Measurements from ENCODE around the gene XKR8. TPM values are rescaled to one million over a fixed set of nuclear protein-coding genes. Genes with fewer than 3 reads are reported as not detected.

XKR8 gene
- total and polyA plus RNA-seq, 2 of the 4 experiments (the other 2 are of a cell fraction) = 1.1 to 10.7 TPM

DNA sequence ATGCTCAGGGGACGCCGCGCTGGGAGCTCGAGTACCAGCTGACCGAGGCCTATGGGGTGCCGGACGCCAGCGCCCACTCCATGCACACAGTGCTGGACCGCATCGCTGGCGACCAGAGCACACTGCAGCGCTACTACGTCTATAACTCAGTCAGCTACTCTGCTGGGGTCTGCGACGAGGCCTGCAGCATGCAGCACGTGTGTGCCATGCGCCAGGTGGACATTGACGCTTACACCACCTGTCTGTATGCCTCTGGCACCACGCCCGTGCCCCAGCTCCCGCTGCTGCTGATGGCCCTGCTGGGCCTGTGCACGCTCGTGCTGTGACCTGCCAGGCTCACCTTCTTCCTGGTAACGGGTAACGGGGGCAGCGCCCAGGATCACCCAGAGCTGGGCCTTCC is 1.3 kb upstream of the XKR8 start:
- Histone ChIP-seq H2AK9ac (replicated peaks; ENCODE audit: low read depth, low read length, poor library complexity) (no peak overlapping the region), H3K23ac (ENCODE audit: low read depth, low read length) (no peak overlapping the region), H2AK5ac (ENCODE audit: low read depth, low read length) (peak overlapping the region; percentile 35; the same call in 1 of the 2 replicates), H3K56ac (ENCODE audit: extremely low read depth, insufficient read depth, low read length) (no peak overlapping the region), H3K27me3 (ENCODE audit: control insufficient read depth, insufficient read depth, low read length) (peaks cover 13% of the 10 kb centered on the region), H3K36me3 (ENCODE audit: control insufficient read depth, insufficient read depth, low read length) (peaks cover 3% of the 10 kb centered on the region; the same call in 1 of the 2 replicates), H3K18ac (ENCODE audit: low read depth, low read length) (no peak overlapping the region), H3K79me1 (ENCODE audit: low read depth in 1 of 2, low read length in 2 of 2) (peaks cover 13 to 32% of the 10 kb centered on the region in 2 experiments), H2AFZ (replicated peaks; ENCODE audit: low read length, poor library complexity) (no peak overlapping the region), H2BK5ac (ENCODE audit: low read depth, low read length, poor library complexity, severe bottlenecking) (no peak overlapping the region), H4K91ac (ENCODE audit: insufficient read depth, low read depth, low read length) (no peak overlapping the region), H4K8ac (ENCODE audit: low read depth in 2 of 2, low read length in 2 of 2) (peak overlapping the region in 1 of 2 experiments; percentile 17; a peak in 1 of 4 replicates), H2BK120ac (ENCODE audit: low read depth, low read length) (no peak overlapping the region), H3K4me2 (ENCODE audit: low read depth, low read length) (no peak overlapping the region), H4K5ac (ENCODE audit: low read depth, low read length) (no peak overlapping the region), H3K27ac (ENCODE audit: insufficient read depth, low read length) (no peak overlapping the region), H2BK20ac (ENCODE audit: low read depth, low read length) (no peak overlapping the region), H3K4ac (ENCODE audit: low read depth, low read length) (no peak overlapping the region), H2BK15ac (ENCODE audit: low read depth, low read length) (no peak overlapping the region), H3K14ac (replicated peaks; ENCODE audit: low read depth, low read length) (no peak overlapping the region), H3K9ac (ENCODE audit: low read depth, low read length) (no peak overlapping the region), H4K20me1 (ENCODE audit: insufficient read depth, low read length) (no peaks in the 10 kb centered on the region; the same call in 1 of the 2 replicates), H3K9me1 (ENCODE audit: insufficient read depth, low read length) (peaks cover 23% of the 10 kb centered on the region), H3K4me3 (ENCODE audit: insufficient read depth, low read depth, low read length) (no peak overlapping the region), H3K4me1 (ENCODE audit: control insufficient read depth, insufficient read depth, low read length) (peaks cover 14% of the 10 kb centered on the region), H3K9me3 (ENCODE audit: control insufficient read depth, insufficient read depth, low read length) (no peaks in the 10 kb centered on the region)
- in situ Hi-C loops (cut with MboI; ENCODE audit: low sequenced_read_pairs) = no loop called here
- TF ChIP-seq CEBPB (IDR thresholded peaks at IDR 0.05; ENCODE audit: low read depth, low read length) = no peak
- TF ChIP-seq, protein P1, sequence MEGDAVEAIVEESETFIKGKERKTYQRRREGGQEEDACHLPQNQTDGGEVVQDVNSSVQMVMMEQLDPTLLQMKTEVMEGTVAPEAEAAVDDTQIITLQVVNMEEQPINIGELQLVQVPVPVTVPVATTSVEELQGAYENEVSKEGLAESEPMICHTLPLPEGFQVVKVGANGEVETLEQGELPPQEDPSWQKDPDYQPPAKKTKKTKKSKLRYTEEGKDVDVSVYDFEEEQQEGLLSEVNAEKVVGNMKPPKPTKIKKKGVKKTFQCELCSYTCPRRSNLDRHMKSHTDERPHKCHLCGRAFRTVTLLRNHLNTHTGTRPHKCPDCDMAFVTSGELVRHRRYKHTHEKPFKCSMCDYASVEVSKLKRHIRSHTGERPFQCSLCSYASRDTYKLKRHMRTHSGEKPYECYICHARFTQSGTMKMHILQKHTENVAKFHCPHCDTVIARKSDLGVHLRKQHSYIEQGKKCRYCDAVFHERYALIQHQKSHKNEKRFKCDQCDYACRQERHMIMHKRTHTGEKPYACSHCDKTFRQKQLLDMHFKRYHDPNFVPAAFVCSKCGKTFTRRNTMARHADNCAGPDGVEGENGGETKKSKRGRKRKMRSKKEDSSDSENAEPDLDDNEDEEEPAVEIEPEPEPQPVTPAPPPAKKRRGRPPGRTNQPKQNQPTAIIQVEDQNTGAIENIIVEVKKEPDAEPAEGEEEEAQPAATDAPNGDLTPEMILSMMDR (conservative IDR thresholded peaks at IDR 0.05; ENCODE audit: low read depth, low read length) = no peak
- TF ChIP-seq SMC3 (IDR thresholded peaks at IDR 0.05; ENCODE audit: low read depth, low read length) = no peak
- no peak for TF ChIP-seq RAD21 (IDR thresholded peaks at IDR 0.05; ENCODE audit: low read length)
- no peak for TF ChIP-seq NFE2L2 (IDR thresholded peaks at IDR 0.05; ENCODE audit: low read depth, low read length)
- TF ChIP-seq MAZ (IDR thresholded peaks at IDR 0.05; ENCODE audit: borderline replicate concordance, low read depth, low read length) = no peak
- no peak for TF ChIP-seq MXI1 (IDR thresholded peaks at IDR 0.05; ENCODE audit: borderline replicate concordance, low read depth, low read length)
- TF ChIP-seq RCOR1 (IDR thresholded peaks at IDR 0.05; ENCODE audit: insufficient replicate concordance, low read length) = no peak
- TF ChIP-seq MAFK (IDR thresholded peaks at IDR 0.05; ENCODE audit: low read depth, low read length) = no peak
- TF ChIP-seq, protein P2, sequence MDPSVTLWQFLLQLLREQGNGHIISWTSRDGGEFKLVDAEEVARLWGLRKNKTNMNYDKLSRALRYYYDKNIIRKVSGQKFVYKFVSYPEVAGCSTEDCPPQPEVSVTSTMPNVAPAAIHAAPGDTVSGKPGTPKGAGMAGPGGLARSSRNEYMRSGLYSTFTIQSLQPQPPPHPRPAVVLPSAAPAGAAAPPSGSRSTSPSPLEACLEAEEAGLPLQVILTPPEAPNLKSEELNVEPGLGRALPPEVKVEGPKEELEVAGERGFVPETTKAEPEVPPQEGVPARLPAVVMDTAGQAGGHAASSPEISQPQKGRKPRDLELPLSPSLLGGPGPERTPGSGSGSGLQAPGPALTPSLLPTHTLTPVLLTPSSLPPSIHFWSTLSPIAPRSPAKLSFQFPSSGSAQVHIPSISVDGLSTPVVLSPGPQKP (IDR thresholded peaks at IDR 0.05; ENCODE audit: borderline replicate concordance, low read depth, low read length) = no peak
- TF ChIP-seq RFX5 (IDR thresholded peaks at IDR 0.05; ENCODE audit: low read depth, low read length) = no peak
- TF ChIP-seq BHLHE40 (IDR thresholded peaks at IDR 0.05; ENCODE audit: low read depth, low read length) = no peak
- TF ChIP-seq, protein P3, sequence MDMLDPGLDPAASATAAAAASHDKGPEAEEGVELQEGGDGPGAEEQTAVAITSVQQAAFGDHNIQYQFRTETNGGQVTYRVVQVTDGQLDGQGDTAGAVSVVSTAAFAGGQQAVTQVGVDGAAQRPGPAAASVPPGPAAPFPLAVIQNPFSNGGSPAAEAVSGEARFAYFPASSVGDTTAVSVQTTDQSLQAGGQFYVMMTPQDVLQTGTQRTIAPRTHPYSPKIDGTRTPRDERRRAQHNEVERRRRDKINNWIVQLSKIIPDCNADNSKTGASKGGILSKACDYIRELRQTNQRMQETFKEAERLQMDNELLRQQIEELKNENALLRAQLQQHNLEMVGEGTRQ (IDR thresholded peaks at IDR 0.05; ENCODE audit: low read depth, low read length) = no peak
- TF ChIP-seq CHD1 (IDR thresholded peaks at IDR 0.05; ENCODE audit: low read depth, low read length) = no peak
- no peak for TF ChIP-seq POLR2A (IDR thresholded peaks at IDR 0.05; ENCODE audit: low read depth, low read length)
- POLR2A ChIA-PET (ENCODE audit: unreplicated experiment) = no interaction called here
- dilution Hi-C loops (cut with HindIII; ENCODE audit: low sequenced_read_pairs, unreplicated experiment) = no loop called here
- ATAC-seq (ENCODE audit: low read depth) (no peak), DNase-seq (no peak)
- 97% methylated on average over 19 of the region's 26 CpGs; no CpG with 5 or more reads in 1 of the 2 experiments for WGBS, 2 experiments (ENCODE audit: extremely low coverage in 2 of 2, insufficient read length in 1 of 2)
- CTCF ChIA-PET = no interaction called here
- BruUV-seq (replicated peaks) = no TSS peak
- intact Hi-C loops (cut with micrococcal nuclease) = no loop called here

Measured in IMR-90 (cell line).